Activated effector memory CD4-positive, alpha-beta T cell treated with Interleukin-2 at 50 U/mL for 16 hours (primary cell): ENCODE results near the gene BAZ1B.
A peak's percentile ranks its signal among the peaks of the same experiment; 100 is the strongest.
"Not testable (repeated sequence)": the region's sequence is repeated elsewhere in the genome, so short reads cannot be mapped to it uniquely, and the experiment has no call there.

Source experiments
- DNase-seq: peaks from one replicate; pipeline ENCODE4 v3.0.0-alpha.2; 2020

The BAZ1B gene

DNA sequence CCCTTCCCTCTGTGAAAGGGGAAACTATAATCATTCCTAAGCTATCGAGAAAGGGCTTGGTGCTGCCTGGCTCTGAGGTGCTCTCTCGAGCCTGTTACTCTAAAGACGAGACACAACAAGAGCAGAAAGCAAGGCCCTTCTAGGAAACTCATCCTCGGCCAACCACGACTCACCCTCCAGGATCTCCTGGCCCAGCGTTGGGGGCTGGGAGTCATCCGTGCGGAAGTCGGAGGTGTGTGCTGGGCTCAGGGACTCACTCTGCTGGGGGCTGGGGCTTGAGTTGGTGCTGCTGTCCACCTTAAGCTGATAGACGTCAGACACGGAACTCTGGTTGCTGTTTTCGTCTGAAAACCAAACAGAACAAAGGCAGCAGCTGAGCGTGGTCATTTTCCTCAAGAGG lies 17.6 kb upstream of the BAZ1B start:
- no peak for DNase-seq

DNA sequence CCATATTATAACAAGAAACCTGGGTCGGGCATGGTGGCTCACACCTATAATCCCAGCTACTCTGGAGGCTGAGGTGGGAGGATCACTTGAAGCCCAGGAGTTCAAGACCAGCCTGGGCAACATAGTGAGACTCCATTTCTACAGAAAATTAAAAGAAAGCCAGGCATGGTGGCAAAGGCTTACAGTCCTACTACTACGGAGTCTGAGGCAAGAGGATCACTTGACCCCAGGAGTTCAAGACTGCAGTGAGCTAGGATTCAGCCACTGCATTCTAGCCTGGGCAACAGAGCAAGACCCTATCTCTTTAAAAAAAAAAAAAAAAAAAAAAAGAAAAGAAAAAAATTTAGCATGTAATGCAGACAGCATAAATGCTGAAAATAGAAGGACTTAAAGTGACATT lies 16.4 kb upstream of the BAZ1B start:
- not testable (repeated sequence) for DNase-seq

DNA sequence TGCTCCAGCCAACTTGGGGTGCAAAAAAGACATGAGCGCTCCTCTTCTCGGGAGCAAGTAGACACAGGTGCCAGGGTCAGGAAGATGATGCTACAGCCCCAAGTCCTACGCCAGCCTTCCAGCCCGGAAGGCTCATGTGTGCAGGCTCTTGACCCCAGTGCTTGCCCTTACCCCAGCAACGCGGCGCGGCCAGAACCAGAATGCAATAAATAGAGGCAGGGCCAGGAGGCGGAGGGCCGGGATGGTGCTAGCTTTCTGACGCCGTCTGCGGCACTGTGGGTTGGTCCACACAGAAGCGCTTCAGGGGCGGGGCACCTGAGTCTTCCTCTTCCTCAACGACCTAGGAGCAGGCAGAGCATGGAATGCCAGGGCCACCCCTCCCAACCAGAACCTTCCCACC lies 15.0 kb upstream of the BAZ1B start:
- no peak for DNase-seq

DNA sequence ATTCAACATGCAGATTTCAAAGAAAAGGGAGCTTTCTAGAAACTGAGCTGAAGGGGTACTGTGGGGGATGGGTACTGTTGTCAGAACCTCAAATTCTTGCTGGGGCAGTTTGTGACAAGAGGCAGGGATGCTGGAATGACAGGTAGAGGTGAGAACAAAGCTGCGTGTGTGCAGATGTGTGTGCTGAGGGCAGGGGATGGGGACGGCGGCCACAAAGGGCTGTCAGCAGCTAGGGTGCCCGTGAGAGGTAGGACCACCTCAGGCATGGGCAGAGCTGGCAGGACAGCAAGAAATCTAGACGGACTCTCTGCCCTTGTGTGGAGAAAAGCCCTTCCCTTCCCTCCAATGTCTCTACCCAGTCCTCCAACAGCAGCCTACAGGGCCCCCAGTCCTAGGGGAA lies 14.4 kb upstream of the BAZ1B start:
- no peak for DNase-seq

DNA sequence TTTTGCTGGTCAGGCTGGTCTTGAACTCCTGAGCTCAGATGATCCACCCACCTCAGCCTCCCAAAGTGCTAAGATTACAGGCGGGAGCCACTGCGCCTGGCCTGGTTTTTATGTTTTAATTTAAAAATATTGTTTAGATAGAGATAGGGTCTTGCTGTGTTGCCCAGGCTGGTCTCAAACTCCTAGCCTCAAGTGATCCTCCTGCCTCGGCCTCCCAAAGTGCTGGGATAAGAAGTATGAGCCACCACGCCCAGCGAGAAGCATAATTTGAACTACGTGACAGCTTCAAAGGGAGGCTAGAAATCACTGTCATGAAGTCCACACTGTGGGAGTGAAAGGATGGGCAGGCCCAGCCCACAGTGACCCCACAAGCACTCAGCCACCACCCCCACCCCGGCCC lies 13.8 kb upstream of the BAZ1B start:
- DNase-seq, result not testable (repeated sequence)

DNA sequence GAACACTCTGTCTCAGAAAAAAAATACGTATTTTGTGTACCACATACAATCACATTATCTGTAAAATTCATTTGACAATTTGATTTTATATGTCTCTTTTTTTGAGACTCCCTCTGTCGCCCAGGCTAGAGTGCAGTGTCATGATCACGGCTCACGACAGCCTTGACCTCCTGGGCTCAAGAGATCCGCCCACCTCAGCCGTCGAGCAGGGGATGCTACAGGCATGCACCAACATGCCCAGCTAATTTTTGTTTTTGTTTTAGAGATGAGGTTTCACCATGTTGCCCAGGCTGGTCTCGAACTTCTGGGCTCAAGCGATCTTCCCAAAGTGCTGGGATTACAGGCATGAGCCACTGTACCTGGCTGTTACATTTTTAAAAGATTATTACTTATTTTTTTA lies 11.6 kb upstream of the BAZ1B start:
- no peak for DNase-seq

DNA sequence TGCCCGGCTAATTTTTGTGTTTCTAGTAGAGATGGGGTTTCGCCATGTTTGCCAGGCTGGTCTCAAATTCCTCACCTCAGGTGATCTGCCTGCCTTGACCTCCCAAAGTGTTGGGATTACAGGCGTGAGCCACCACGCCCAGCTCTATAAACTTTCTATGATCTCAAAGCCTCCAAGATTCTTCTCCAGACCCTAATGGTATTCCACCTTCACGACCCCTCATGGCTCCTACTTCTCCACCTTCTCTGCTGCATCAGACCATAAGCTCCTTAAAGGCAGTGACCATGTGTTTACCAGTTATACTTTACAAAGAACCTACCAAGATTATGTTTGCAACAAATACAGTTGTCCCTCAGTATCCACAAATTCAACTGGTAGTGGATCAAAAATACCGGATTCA lies 10.1 kb upstream of the BAZ1B start:
- DNase-seq, result no peak

DNA sequence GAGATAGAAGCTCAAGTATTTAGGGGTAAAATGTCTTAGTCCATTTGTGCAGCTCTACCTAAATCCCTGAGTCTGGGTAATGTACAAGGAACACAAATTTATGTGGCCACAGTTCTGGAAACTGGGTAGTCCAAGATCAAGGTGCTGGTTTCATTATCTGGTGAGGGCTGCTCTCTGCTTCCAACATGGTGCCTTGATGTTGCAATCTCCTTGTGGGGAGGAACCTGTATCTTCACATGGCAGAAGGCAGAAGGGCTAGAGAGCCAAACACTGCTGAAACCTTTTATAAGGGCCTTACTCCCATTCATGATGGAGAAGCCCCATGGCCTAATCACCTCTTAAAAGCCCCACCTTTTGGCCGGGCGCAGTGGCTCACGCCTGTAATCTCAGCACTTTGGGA lies 8.7 kb upstream of the BAZ1B start:
- DNase-seq, result no peak

DNA sequence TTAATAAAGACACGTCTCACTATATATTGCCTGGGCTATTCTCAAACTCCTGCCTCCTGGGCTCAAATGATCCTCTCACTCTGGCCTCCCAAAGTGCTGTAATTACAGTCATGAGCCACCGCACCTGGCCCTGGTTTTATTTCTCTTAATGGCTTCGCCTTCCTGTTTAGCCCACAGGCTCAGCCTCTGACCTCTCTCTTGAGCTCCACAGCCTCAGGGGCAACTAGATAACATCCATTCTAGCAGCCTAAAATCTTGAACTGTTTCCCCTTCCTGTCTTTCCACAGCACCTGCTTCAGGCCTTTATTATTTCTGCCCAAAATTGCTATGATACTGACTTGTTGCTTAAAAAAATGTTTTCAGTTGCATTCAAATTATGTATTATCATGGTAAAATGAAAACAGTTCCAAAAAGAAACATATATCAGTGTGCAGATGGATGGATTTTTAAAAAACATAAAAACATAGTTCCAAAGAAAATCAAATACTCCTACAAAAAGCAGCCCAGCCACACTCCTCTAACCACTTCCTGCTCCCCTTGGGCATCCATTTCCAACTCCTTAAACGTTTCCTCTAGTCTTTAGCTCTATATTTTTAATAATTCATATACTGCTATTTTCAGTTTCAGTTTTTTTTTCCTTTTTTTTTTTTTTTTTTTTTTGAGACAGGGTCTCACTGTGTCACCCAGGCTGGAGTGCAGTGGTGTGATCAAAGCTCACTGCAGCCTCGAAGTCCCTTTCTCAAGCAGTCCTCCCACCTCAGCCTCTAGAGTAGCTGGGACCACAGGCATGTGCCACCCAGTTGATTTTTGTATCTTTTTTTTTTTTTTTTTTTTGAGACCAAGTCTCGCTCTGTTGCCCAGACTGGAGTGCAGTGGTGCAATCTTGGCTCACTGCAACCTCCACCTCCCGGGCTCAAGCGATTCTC lies 5.1 kb upstream of the BAZ1B start:
- no peak for DNase-seq

DNA sequence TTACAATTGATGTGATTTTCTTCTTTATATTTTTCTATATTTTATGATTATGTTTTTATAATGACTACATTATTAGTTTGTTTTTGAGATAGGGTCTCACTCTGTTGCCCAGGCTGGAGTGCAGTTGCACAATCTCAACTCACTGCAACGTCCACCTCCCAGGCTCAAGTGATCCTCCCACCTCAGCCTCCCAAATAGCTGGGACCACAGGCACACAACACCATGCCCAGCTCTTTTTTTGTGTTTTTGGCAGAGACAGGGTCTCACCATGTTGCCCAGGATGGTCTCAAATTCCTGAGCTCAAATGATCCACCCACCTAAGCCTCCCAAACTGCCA lies 4.0 kb upstream of the BAZ1B start:
- DNase-seq, result not testable (repeated sequence)

DNA sequence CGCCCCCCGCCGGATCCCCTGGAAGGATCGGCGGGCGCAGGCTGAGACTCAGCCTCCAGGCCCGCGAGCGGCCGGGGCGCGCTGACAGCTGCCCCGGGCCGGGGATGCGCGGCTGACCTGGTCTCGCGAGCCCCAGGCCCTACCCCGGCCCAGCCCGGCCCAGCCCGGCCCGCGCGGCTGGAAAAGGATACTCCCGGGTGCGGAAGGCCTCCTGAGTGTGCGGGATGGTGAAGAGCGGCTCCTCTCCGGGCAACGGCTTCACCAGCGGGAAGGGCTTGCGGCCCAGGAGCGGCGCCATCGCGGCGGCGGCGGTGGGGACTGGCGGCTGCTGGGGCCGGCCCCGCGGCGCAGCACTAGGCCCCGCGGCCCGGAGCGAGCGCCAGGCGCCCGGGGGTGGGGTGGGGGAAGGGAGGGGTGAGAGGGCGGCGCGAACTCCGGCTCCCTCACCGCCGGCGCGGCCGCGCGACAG lies 423 bp downstream of the BAZ1B start:
- DNase-seq, result no peak

DNA sequence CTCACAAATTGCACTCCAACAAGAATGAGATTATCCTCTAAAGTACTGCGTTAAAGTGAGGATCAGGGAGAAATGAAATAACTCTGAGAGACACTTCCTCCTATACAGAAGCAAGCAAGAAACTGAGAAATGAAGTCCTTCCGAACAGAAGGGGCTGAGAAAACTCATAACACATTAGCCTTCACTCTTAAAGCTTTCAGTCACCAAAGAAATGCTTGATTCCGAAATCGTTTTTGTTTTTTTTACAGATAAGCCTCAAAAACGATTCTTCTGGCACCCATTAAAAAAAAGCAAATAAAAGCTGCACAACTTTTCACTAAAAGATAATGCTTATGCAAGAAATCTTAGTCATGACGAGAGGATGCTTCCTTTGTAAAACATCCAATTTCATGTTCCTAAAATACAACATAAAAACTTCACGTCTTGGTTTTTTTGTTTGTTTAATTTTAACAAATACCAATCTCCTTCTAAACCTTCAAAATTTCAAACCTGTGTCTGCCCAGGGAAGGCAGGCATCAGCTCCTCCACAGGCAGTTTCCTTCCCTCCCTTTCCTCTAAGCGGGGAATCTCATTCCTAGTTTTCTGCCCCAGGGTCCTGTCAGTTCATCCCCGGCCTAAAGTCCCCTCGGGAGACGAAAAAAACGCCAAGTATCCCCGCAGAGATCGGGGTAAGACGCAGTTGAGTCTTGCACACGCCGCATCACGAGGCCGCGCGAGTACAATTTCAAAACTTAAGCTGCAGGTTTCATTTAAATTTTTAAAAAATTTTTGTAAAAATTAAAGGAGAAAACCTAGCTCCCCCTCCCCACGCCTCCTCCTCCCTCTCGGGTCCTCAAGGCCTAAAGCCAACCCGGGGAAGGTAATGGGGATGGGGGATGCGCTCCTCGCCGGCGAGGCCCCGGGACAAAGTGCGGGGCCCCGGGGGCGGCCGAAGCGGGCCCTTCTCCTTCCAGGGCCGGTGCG lies 1.1 kb downstream of the BAZ1B start:
- no peak for DNase-seq

DNA sequence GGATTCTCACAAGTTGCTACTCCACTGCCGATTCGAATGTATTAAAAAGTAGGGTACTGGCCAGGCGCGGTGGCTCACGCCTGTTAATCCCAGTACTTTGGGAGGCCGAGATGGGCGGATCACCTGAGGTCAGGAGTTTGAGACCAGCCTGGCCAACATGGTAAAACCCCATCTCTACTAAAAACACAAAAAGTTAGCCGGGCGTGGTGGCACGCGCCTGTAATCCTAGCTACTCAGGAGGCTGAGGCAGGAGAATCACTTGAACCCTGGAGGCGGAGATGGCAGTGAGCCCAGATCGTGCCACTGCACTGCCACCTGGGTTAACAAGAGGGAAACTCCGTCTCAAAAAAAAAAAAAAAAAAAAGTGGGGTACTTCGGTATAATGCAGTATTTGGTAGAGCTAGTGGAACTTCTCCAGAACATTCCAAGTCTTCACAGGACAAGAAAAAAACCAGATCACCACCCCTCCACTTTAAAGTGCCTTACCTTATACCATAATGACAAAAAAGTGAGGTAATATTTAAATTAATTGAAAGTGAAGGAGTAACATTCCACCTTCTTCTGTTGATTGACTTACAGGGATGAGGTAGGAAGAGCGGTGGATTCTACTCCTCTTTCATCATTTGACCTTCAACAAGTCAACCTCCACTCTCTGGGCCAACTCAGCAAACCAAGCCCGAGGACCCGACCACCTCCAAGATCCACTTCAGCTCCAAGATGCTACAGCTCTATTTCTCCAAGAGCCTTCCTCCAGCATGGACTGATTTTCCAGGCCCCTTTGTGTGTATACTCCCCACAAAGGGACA lies 2.0 kb downstream of the BAZ1B start:
- DNase-seq, result peak; percentile 20

DNA sequence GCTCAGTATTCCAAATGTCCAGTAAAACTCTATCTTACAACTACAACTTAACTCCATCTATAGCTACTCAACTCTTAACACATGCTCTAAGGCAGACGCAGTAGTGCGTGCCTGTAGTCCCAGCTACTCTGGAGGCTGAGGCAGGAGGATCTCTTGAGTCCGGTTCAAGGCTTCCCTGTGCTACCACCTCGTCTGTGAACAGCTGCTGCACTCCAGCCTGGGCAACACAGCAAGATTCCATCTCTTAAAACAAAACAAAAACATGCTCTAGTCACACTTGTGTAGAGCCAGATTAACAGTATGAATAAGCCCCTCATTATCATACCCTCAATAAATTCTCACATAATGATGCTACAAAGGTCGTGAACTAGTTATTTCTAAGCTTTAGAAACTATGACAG lies 3.6 kb downstream of the BAZ1B start:
- no peak for DNase-seq

DNA sequence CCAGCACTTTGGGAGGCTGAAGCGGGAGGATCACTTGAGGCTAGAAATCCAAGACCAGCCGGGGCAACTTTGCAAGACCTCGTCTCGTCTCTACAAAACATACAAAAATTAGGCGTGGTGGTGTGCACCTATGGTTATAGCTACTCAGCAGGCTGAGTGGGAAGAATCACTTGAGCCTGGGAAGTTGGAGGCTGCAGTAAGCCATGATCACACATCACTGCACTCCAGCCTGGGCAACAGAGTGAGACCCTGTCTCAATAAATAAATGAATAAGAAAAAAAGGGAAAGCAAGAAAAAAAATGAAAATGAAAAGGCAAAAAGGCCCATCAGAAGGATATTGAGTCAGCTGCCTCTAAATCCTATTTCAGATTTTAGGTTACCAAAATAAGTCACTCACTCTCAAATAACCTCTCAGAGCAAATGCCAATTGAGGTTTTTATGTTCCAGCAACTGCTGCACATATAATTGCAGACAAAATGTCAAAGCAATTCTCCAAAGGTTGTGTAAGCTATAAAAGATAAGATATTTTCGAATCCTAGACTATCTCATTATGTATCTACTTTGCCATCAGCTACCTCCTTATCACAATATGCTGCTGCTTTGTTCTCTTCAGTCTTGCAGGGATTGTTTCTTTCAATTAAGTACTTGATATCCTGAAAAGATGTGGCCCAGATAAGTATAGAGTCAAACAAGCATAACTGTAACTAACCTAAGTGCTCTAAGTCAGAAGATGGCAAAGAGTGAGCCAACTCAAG lies 4.7 kb downstream of the BAZ1B start:
- no peak for DNase-seq

DNA sequence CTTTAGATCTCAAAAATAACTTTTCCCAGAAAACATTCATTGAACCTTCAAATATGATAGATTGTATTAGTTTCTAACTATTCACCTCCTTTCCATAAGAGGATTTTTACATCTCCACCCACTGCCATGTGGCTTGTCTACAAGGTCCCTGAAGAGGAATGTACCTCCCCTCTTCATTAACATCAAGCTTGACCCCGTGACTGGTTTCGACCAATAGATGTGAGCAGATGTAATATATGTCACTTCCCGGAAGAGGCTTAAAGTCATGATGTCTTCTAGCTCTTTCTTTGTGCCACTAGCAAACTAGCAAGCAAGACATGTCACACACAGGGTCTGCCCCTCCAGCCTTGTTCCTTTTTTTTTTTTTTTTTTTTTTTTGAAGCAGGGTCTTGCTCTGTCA lies 6.9 kb downstream of the BAZ1B start:
- no peak for DNase-seq

DNA sequence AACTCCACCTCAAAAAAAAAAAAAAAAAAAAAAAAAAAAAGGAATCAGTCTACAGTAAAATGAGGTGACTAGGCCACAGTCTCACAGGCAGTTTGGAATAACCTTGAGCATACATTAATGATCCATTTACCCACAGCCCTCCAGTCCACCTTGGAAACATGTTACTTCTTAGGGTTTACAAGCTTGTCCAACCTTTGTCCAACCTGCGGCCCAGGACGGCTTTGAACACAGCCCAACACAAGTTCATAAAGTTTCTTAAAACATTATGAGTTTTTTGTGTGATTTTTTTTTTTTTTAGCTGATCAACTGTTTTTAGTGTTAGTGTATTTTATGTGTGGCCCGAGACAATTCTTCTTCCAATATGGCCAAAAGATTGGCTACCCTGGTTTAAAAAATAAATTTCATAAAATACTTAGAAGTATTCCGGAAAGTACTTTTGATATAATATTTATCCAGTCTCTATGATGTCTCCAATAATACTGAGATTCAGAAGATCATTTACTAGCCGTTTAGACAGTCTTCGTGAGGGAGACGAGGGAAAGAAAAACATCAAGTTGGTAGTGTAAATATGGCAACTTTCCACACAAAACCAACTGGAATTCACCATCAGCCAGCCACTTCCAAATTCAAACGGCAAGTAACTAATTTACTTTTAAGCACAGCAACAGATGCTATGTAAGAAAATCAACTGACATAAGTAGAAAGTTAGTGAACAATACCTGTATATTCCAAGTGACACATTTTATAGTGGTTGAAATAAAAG lies 9.9 kb downstream of the BAZ1B start:
- DNase-seq, result no peak

DNA sequence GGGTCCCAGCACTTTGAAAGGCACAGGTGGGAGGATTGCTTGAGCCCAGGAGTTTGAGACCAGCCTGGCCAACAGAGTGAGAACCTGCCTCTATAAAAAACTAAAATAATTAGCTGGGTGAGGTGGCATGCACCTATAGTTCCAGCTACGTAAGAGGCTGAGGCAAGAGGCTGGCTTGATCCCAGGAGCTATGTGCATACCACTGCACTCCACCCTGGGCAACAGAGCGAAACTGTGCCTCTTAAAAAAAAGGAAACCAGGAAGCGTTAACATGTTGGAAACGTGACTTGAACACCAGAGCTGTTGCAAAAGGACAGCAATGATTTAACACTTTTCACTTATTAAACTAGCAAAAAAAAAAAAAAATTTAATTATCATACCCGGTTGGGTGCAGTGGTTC lies 12.6 kb downstream of the BAZ1B start:
- DNase-seq, result no peak

DNA sequence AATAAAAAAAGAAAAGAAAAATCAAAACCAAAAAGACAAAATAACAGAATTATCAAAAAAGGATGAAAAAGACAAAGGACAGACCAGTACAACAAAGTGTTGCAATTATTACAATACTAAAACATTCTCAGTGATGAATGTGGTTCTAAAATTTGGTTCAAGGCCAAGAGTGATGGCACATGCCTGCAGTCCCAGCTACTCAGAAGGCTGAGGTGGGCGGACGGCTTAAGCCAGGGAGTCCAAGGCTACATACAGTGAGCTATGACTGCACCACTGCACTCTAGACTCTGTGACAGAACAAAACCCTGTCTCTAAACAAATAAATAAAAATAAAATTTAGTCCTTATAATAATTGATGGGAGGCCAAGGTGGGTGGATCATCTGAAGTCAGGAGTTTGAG lies 14.5 kb downstream of the BAZ1B start:
- DNase-seq, result no peak

DNA sequence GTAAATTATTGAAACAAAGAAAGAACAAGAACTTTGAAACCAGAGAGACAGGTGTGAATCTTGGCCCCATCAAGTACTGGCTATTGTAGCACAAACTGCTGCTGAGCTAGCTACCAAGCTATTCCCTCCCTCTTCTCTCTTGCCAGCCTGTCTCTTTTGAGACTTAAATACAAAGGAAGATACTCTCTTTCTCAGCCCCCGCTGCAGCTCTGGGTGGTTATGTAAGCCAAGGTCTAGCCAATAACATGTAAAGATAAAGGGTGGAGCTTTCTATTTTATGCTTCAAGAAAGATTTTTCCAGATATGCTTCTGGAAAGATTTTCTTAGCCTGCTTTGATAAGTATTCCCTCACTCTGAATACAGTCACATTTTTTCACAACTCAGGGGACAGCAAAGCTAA lies 17.2 kb downstream of the BAZ1B start:
- no peak for DNase-seq

DNA sequence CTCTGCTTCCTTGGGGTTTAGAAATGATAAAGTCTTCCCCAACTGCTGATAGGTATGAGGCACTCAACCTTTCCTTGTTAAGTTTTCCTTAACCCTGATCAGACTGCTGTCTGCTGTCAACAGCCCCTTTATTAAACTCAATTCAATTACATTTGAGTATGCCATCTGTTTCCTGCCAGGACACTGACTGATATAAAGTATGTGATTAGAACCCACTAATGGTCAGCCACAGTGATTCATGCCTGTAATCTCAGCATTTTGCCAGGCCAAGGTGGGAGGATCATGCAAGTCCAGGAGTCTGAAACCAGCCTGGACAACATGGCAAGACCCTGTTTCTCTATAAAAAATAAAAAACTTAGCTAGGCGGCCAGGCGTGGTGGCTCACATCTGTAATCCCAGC lies 18.1 kb downstream of the BAZ1B start:
- DNase-seq, result no peak

DNA sequence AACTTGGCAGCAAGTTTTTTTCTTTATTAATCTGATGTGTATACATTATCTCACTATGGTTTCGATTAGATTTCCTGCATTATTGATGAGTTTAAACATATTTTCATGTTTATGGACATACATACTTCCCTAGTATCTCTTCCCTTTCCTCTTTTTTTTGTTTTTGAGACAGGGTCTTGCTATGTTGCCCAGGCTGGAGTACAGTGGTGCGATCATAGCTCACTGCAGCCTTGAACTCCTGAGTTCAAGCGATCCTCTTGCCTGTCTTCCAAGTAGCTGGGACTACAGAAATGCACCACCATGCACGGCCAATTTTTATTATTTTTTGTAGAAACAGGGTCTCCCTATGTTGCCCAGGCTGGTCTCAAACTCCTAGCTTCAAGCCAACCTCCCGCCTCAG lies 18.9 kb downstream of the BAZ1B start:
- DNase-seq, result no peak
